HG03135 (cell line): ENCODE results near the gene KRT77.
"Not testable (repeated sequence)": the region's sequence is repeated elsewhere in the genome, so short reads cannot be mapped to it uniquely, and the experiment has no call there.

Experiments
- ATAC-seq: cut with Tn5 transposase; IDR thresholded peaks from one replicate; pipeline ENCODE4 v1.9.1; 2021; ENCODE audit warnings: mild to moderate bottlenecking, moderate library complexity; ENCODE audit not compliant: unreplicated experiment

Gene KRT77

DNA sequence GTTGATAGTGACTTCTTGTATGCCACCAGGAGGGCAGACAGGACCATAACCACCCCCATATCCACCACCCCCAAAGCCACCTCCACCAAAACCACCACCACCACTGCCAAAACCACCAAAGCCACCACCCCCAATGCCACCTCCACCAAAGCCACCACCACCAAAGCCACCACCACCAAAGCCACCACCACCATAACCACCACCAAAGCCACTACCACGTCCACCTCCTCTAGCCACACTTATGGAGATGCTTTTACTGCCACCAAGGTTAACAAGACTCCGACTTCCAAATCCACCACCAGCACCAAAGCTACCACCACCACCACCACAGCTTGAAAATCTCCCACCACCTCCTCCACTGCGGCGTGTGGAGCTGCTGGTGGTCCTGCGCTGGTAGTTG lies 23.4 kb downstream of the KRT77 start:
- ATAC-seq = no peak

DNA sequence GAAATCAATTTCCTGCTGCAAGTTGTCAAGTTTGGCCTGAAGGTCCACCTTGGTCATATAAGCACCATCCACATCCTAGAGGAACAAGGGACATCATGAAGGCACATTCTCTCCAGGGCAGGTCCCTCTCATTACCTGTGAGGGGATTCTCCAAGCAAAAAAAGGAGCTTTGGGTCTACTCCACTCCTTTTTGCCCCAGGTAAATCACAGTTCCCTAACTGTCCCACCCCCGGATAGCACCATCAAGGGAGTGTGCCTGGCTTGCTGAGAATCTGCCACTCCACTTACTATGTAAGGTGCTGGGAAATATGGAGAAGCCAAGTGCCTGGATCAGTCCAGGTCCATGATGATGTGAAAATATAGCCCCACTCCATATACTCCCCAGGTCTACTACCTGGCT lies 25.7 kb downstream of the KRT77 start:
- ATAC-seq = no peak

DNA sequence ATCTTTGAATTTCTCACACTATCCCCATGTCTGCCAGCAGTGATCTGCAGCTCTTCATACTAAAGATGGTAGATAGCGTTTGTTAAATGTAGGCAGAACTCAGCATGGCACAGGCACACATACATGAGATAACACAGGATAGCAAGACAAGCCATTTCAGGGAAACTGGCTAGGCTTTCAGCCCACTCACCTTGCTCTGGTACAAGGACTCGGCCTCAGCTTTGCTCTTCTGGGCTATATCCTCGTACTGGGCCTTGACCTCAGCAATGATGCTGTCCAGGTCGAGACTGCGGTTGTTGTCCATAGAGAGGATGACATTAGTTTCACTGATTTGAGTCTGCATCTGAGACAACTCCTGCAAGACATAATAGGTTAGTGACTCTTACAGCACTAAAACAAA lies 26.2 kb downstream of the KRT77 start:
- ATAC-seq = no peak

DNA sequence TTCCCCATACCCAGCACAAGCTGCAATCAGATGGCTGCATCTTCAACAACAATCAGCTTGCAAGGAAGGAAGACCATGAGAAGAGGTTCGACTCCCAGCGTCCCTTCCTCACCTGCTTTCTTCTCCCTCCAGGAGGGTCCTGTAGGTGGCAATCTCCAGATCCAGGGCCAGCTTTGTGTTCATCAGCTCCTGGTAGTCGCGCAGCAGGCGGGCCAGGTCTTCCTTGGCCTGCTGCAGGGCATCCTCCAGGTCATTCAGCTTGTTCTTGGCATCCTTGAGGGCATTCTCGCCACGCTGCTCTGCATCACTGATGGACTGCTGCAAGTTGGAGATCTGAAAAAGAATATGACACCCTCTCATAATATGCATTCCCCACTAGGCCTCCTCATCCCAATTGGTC lies 27.2 kb downstream of the KRT77 start:
- ATAC-seq = no peak

DNA sequence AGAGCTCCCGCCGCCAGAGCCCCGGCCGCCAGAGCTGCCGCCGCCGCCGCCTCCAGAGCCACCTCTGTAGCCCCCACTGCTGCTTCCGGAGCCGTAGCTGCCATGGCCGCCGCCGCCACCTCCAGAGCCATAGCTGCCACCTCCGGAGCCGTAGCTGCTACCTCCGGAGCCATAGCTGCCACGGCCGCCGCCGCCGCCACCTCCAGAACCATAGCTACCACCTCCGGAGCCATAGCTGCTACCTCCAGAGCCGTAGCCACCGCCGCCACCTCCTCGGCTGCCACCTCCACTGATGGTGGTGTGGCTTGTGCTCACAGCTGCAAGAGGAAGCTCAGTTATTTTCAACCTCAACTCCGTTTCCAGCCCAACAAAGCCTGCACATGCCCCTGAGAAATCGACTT lies 28.0 kb downstream of the KRT77 start:
- ATAC-seq = no peak

DNA sequence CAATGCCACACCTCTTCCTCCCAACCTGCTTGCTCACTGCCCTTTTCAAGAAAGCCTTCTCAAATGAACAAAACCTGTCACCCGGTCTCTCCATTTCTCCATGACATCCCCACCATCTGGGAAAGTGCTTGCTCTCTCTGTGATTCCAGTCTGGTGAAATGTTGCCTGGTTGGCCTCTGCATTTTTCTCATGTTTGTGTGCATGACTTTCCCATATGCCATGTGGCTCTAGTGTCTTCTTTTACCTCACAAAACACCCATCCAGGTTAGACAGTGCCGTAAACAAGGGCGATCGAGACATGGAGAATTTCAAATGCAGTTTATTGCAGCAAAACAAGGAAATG lies 28.9 kb downstream of the KRT77 start:
- ATAC-seq = no peak

DNA sequence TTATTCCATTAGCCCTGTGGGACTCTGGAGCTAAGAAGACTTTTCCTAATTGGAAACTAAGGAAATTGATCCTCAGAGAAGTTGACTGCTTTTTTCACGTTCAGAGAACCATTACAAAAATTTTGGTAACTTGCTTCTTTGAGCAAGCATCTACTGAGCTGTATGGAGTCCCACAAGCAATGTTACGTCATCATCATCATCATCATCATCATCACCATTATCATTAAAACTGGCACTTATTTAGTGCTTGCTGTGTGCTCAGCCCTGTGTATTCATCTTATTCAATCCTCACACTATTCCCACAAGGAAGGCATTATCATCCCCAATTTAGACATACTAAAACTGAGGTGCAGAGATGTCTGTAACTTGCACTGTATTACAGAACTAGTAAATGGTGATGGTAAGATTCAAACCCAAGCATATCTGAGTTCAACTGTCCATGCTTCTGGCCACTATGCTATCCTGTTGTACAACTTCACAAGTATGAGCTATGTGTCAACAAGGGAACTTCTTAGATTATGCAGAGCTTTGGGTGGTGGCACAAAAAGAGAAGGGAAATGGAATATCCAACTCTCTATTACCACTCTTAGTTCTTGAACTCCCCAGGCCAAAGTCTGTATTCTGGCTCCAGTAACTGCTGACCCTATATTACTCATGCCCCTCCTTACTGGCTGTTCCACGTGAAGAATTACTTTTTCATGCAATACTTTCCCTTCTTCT lies 29.5 kb downstream of the KRT77 start:
- no peak for ATAC-seq

DNA sequence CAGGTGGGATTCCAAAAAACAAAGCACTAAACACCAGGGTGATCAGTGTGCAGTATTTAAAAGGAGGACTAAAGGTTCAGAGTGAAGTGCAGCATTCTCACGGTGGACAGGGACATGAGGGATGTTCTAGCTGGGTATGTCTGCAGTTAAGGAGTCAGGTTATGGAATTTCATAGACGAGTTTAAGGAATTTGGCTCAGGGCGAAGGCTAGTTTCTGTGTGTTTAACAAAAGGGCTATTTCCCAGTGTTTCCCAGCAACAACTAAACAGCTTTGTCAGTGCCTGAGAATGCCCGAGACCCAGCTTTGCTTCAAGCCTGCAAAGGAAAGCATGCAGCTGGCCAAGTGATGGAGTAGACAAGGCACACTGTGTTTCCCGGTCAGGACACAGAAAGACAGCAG lies 30.1 kb downstream of the KRT77 start:
- no peak for ATAC-seq

DNA sequence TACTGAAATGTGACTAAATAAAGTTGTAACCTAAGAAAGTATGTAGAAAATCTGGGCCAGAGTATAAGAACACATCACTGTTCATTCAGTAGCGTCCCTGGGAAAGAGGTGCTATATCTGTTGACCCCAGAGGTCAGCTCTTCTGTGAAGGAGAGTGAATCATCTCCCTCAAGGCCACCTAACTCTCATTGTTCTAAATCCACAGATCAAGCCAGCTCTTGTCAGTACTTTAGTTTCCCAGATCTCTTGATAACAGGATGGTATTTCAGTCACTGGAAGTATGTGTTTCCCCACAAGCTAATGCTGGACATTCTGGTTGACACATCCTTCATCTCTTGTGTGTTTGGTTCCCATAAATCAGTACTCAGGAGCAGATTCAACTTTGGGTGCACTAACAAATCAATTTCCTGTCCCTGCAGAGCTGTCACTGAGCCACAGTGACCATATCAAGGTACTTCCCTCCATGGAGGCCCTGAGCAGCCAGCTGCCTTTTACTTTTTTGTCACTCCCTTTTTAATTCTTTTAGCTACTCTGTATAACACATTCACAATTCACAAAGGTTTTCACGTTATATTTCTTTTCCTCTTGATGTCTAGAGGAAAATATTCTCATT lies 30.9 kb downstream of the KRT77 start:
- ATAC-seq = no peak

DNA sequence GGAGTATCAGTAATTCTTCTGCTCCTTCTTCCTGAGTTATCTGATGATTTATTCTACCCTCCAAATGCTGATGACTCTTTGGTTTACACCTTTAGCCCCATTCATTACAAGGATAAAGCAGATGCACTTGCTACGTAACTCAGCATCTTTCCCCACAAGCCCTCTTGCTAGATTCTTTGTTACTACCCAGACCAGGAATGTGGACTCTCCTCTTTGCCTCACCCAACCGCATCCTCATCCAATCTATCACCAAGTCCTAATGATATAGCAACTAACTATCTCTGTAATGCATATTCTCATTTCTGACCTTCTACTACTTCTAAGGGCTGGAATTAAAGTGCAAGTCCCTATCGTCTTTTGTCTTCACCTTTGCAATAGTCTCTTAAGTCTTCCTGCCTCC lies 32.4 kb downstream of the KRT77 start:
- ATAC-seq = no peak

DNA sequence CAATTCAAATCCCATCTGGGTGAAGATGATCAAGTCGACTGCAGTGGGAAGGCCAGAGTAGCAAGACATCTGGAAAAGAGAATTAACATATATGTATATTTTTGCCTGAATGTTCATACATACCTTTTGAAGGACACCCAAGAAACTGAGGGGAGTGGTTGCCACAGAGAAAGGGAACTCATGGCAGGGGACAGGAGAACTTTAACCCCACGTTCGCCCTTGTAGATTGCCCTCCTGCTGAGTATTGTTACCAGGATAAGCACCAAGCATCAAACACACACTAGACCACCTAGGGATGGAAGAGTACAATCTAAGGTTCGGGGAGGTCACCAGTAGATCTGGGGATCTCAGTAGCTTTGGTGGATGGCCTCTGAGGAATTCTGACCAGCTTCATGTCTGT lies 32.8 kb downstream of the KRT77 start:
- no peak for ATAC-seq

DNA sequence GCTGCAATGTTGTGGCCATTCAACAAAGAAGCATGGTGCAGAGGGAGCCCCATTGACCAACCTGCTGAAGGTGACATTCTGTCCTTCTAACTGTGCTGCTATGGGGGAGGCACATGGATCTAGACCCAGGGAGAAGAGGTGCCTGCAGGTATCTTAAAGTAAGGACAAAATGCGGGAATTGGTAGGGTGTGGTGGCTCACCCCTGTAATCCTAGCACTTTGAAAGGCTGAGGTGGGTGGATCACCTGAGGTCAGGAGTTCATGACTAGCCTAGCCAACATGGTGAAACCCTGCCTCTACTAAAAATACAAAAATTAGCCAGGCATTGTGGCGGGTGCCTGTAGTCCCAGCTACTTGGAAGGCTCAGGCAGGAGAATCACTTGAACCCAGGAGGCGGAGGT lies 33.4 kb downstream of the KRT77 start:
- ATAC-seq = not testable (repeated sequence)

DNA sequence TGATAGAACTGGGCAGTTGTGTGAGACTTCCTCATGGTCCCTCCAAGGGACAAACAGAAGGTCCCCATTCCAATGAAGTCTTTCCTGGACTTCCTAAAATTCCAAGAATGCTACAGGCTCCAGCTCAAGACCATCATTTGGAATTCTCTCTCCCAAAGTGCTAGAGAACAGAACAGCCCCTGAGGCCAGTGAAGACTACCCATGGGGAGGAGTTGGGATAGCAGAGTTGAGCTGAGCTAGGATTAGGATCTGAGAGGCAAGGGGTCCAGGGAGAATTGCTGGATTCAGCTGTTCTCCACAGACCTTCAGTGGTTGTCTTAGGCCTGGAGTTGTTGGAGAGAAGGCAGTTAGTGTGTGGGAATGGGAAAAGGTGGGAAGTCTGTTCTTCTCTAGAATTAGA lies 33.9 kb downstream of the KRT77 start:
- no peak for ATAC-seq

DNA sequence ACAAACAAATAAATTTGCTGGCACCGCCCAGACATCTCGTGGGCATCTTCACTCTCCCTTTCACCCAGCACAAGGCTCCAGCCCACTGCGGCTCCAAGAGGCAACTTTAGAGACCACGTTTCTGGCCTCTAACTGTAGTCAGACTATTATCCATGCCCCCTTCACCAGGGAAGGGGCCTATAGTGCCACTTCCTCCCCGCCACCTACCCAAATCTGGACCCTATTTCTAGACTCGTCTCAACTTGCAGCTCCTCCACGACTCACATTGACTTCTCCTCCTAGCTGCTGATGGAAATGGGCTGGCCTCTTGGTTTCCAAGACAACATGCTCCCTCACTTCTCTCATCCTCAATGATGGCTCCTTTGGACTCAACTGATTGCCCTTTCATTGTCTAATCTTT lies 35.4 kb downstream of the KRT77 start:
- ATAC-seq = no peak

DNA sequence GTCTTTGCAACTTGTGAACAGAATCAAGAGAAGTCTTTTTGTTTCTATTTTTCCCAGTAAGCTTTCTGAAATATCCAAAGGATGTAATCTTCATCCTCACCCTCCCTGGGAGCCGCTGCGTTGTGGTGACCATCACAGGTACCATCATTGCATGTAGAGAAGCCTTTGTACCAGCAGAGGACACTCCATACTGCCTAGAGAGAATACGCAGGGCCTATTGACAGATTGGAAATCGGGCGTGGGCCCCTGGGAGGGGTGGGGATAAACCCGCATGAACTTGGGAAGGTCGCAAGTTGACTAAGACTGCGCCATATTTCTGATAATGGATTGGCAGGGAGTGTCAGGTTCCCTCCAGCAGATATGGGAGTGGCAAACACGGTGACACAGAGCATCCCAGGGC lies 35.8 kb downstream of the KRT77 start:
- ATAC-seq = no peak

DNA sequence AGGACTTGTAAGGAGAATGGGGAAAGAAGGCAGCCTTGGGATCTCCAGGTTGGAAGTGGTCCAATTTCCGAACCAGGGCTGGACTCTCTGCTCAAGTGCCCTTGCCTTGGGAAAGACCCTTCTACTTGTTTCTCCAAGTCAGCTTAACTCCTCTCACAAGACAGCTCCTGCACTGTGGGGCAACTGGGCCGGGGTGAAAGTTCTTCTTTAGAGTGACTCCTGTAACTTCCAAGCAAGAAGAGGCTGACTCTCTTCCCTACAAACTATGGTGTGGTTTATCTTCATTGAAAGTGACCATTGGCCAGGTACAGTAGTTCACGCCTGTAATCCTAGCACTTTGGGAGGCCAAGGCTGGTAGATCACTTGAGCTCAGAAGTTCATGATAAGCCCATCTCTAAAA lies 36.9 kb downstream of the KRT77 start:
- ATAC-seq = no peak

DNA sequence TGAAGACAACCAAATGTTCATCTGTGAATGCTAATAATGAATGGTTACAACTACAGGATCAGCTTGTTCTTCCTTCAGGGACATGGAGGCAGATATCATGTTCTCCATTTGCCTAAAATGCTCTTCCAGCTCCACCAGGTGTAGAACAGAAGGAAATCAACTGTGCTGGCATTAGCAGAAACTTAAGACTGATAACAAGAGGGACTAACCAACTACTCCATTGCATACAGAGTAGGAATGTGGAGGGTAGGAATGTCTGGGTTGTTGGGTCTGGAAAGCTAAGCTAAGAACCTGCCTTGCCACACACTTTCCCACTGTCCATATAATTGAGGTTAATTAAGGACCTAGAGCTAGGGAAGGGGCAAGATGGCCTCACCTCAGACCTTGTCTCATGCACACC lies 39.9 kb downstream of the KRT77 start:
- ATAC-seq = no peak

DNA sequence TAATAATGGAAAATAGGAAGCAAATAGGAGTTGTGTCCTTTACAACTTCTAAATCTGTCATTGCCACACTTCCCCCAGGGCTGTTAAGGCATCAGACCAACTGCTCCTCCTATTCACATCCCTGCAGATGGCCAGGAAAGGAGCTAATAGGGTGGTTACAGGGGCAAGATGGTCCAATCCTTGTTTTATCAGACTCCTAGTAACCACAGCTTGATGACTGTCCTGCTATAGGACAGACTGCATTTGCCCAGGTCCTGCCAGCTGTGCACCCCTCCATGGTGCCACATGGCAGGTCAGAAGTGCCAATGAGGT lies 40.5 kb downstream of the KRT77 start:
- ATAC-seq = no peak

DNA sequence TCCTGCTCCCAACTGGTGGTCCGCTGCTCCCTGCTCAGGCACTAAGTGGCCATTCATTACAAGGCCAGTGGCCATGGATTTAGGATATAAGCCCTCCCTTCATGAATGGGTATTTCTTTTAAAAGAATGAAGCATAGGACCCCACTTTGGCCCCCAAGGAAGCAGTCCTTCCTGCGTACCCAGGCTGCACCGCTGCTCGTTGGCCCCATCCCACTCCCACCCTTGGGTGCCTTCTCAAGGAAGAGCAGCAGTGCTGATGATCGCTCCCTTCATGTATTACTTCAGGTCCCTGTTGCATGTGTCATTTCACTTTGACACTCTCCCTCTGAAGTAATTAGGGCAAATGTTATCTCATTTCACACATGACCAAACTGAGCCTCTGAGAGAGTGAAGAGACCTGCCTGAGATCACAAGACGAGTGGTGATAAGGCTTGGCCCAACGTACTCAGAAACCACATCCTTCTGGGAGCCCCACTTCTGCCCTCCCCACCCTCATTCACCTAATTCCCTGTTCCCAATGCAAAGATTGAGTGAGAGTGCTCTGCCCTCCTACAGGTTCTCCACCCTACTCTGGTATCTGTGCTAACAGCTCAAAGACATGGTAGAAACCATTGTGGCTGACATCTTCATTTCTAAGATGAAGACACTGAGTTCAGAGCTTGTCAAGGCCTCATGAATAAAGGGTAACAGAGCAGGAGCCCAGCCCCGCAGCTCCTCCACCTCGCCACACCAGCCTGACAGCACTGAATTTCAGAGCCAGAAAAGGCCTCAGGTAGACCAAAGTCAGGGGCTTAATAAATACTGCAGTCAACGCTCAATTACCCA lies 41.0 kb downstream of the KRT77 start:
- no peak for ATAC-seq

DNA sequence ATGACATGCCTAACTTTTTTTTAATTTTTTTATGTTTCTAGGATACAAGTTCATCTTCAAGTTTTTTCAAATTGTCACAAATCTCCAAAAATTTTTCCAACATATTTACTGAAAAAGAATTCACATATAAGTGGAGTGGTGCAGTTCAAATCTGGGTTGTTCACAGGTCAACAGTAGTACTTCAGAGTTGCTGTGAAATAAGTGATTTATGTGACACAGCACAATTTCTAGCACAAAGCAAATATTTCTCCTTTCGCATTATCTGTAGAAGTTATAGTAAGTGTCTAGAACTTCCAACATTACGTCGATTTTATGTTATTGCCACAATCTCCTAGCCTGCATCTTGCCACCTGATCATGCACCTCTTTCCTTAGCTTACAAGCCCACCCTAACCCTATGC lies 41.7 kb downstream of the KRT77 start:
- no peak for ATAC-seq

DNA sequence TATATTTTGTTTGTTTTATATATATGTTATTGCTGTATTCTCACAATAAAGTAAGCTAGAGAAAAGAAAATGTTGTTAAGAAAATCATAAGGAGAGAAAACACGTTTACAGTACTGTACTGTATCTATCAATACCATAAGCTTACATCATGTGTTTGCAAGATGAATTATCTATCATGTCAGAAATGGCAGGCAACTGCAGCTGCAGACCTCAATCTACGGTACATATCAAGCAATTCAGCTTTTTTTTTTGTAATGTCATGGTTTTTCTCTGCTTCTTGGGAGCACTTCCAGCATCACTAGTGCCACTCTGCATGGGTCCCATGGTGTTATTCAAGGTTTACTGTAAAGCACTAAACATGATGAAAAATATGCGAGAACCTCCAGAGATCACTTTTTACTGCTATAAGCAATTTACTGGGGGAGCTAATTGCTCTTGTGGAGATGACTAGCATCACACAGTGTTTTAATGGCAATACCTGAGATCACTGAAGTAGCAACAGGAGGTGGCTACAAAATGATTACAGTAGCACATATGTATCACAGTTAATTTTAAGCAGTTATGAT lies 42.3 kb downstream of the KRT77 start:
- no peak for ATAC-seq

DNA sequence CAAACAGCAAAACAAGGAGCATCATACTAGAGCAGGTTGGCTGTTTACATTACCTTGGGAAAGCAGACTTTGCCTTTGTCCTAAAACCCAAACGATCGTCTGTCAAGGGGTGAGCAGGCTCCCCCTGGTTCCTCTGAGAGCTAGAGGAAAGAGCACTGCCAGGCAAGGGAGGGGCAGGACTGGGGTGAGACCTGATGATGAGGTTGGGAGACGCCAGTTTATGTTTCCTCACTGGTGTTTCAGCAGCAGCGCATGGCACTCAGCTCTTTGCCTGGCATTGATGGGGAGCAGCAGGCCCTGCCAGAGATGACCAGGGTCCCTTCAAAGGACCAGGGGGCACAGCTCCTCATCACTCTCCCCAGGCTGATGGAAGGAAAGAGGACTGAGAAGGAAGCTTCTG lies 43.4 kb downstream of the KRT77 start:
- ATAC-seq = no peak
